GM19240 (cell line): Measurements from ENCODE around the gene PRPF40B.
A peak's percentile ranks its signal among the peaks of the same experiment; 100 is the strongest.

Experiments used
- DNase-seq: peaks from one replicate; pipeline ENCODE4 v3.0.0; 2011; ENCODE audit warnings: low spot score; ENCODE audit not compliant: insufficient read length

The PRPF40B gene

DNA sequence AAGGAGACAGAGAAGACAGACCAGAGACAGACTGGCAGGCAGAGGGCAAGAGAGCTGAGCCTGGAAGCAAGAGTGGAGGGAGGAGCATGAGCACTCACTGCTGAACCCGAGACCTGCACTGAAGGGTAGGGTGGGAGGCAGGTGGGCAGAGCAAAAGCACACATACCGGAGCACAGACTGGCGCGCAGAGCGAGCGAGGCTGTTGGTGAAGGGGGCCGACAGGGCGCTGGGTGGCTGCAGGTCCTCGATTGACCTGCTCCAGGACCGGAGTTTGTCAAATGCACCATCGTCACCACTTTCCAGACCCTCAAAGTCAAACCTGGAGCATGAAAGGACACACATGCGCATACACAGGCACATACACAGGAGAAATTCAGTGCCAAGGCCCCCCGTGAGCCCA, 34.9 kb downstream of the PRPF40B start:
- DNase-seq, result no peak

DNA sequence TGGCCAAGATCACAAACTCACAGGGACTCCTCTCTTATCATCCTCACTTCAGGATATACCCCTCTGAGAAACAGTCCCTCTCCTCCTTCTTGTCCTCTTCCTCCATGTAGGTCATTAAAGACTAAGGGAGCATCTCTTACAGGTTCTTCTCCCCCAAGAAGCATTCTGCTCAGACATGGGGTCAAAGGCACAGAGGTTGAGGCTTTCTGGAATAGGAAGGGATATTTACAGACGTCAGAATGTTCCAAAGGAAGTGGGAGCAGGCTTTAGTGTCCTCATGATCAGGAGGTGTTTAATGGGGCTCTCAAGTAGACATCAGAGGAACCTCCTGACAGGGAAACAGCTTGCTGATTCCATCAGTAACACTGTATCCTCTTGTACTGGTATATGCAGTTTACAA, 36.4 kb downstream of the PRPF40B start:
- DNase-seq, result no peak

DNA sequence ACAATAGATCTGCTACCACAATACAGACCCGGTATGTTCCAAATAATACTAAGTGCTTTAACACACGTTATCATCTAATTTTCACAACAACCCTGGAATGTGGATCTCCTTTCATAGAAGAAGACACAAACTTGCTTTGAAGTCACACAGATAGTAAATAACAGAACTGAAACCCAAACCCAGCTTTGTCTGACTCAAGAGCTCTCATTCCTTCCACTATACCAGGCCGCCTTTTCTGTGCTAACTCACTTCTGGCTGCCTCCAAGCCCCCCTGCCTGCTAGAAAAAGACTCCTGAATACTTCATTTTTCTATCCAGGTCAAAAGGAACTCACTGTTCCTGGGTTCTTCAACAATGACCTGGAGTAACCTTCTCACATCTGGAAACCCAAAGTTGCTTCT, 37.8 kb downstream of the PRPF40B start:
- no peak for DNase-seq

DNA sequence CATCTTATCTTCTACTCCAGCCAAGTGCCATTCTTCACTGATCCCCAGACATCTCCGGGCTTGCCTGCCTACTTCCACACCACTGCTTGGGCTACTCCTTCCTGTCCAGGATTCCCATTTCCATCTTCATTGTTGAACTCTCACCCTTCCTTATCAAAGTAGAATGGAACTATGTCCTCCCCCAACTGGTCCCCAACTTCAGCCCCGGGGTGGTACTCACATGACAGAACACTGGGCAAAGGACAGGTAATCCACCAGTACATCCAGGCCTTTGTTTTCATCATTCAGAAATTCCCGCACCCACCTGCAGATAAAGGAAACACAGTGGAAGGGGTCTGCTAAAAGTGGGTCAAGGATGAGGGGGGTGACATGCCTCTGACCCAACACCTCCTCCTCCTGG, 38.4 kb downstream of the PRPF40B start:
- no peak for DNase-seq

DNA sequence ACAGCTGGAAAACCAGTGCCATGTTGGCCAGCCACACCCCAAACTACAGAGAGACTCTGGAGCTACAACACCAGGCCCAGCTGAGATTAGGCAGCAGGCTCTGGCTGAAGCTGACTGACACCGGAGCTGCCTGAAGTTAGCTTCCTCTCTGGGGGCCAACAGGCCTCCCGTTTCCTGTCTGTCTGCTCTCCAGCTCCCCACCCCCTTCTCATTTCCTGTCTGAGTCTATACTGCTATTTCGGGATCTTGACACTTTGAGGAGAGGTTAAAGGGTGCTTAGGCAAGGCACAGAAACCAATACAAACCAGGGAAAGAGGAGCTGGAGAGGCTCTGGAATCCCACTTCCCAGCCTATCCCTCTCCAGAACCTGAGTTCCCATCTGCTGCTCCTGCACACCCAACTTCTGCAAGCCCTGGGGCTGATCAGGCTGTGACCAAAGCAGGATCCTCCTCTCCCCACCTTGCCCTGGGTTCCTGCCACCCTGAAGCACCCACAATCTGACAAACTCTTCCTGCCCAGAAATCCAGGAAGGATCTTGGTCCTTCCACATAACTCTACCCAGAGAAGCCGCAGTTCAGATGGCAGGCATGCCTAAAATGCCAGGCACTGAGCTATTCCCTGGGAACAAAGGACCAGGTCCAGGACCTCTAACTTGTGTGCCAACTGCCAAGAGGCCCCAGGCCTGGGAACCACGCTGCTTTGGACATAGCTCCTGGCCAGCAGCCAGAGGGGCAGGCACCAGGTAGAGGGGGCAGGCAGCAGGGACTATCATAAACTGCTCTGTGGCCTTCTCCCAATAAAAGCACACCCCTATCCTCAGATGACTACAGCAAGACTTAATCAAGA, 39.9 kb downstream of the PRPF40B start:
- peak; percentile 98 for DNase-seq

DNA sequence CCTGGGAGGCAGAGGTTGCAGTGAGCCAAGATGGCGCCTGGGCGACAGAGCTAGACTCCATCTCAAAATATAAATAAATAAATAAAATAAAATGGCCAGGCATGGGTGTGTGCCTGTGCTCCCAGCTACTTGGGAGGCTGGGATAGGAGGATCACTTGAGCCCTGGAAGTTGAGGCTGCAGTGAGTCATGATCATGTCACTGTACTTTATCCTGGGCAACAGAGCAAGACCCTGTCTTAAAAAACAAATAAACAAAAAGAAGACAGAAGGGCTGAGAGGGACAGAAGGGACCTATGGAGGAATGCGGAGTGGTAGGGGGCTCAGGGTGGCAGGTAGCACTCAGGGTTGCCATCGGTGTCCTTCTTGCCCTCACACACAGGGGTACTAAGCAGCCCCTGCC, 40.8 kb downstream of the PRPF40B start:
- no peak for DNase-seq

DNA sequence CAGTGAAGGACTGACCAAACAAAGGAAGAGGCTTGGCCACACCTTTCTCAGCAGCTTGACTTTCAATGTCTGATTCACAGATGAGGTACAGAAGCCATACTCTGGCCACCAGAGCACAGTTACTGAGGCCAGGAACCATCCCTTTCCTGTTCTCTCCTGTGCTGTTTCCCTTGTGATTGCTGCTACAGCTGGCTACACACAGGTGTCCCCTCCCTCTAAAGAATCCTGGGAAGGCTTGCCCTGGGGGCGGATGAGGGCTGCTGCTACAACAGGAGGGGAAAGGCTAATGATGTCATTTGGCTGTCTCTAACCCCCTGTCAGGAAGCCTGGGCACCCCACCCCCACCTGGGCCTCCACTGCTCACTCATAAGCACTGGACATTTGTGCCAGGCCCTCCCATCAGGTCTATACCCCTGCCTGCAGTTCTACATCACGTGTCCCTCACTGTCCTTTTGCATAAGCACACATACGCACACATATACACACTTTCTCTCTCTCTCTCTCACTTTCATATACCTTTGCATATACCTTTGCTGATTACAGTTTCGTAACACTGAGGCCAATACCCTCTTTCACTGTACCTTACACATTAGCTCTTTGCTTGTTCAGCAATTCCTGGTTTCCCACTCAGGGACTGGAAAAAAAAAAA, 41.4 kb downstream of the PRPF40B start:
- DNase-seq, result peak; percentile 45

DNA sequence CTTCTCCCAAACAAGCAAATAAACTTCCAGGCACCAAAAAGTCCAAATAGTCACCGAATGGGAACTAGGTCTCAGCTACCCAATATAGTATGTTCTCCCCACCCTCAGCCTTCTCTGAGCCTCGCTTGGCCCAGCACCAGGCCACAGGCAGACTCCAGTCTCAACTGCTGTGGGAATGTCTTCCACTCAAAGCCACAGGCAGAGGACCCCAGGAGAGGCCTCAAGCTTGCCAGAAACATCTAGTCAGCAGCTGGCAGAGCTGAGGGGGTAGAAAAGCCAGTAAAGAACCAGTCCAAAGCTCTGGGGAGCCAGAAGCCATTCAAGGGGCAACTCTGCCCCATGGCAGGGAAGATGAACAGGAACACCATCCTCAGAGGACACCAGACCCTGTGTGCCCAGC, 42.0 kb downstream of the PRPF40B start:
- DNase-seq, result no peak

DNA sequence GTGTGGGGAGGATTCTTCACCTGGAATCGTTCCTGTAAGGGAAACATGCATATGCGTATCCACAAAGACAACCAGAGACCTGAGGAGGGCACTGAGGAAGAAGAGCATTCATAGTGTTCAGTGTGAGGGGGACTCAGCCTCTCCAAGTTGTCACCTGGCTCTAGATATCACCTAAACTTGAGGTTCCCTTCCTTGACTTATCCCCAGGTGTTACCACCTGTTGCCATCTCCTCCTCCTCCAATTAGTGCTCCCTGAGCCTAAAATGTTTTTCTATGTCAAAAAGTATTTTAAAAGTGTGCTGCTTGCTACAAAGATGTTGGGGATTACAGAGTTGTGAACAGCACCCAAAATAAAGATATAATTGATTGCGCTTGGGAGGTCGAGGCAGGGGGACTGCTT, 42.8 kb downstream of the PRPF40B start:
- DNase-seq, result no peak

DNA sequence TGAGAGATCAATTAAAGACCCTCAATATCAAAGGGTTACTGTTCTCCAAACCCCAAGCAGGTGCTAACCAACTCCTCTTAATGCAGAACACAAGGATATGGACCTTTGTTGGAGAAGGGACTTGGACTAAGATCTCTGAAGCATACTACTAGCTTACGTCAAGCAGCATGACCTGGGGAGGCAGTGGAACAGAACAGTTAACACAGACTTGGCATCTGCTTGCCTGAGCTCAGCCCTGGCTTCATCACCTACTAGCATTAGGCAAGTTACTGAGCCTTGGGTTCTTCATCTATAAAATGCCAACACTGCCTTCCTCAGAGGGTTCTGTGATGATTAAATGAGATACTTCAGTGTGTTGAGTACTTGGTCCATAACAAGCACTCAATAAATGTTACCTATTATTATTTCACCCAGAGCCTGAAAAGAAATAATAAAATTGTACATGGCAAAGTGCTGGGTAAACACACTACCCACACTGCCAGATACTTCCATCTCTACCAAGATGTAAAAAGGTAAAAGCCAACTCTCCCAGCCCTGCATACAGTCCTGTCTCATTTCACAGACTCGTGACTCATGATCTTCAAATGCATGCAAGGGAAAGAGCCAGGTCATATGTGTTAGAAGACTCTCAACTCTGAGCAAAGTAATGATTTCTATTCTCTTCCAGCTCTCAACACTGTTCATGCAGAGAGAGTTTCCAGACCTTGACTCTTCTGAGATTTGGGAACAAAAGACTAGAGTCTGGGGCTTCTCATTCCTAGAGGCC, 44.1 kb downstream of the PRPF40B start:
- DNase-seq, result no peak

DNA sequence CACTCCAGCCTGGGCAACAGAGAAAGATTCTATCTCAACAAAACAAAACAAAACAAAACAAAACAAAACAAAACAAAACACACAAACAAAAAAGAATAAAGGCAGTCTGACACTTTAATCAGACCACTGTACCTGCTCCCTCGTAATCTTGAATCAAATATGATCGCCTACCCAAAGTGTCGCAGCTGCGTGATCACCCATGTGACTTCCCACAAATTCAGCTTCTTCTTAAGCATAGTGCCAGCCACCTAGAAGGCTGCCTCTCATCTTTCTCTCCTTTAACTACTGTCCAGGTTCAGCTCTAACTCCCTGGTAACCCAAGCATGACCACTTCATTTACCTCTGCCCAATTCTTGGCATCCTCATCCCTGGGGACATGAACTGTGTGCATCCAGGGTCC, 46.4 kb downstream of the PRPF40B start:
- no peak for DNase-seq

DNA sequence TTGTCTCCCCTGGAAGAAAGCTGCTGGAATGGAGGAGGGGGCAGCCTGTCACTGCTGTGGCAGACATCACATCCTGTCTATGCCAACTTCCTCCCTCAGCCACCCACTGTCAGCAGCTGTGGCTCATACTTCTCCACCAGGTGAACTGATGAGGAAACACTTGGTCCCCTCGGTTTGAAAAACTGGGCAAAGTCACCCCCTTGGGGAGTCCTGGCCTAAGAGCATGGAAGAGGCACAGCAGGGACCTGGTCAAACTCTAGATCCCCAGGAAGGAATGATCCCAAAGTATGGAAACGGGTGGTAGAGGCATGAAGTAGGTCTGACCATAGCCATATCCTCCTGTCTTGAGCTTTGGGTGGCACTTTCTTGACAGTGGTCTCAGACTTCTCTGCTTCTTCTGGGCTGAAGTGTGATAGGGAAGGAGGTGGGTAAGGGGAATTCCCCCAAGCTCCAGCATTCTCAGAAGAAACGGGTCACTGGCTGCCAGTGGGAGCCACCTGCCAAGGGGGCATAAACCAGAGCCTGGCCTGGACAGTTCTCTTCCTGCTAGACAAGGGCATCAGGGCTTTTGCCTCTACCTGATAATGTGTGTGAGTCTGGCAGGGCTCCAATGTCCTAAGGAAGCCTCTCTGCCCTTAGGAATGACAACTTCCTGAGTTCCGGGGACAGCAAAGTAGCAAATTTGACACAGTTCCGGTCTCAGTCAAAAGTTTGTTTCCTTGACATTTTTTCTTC, 47.8 kb downstream of the PRPF40B start:
- DNase-seq, result no peak

DNA sequence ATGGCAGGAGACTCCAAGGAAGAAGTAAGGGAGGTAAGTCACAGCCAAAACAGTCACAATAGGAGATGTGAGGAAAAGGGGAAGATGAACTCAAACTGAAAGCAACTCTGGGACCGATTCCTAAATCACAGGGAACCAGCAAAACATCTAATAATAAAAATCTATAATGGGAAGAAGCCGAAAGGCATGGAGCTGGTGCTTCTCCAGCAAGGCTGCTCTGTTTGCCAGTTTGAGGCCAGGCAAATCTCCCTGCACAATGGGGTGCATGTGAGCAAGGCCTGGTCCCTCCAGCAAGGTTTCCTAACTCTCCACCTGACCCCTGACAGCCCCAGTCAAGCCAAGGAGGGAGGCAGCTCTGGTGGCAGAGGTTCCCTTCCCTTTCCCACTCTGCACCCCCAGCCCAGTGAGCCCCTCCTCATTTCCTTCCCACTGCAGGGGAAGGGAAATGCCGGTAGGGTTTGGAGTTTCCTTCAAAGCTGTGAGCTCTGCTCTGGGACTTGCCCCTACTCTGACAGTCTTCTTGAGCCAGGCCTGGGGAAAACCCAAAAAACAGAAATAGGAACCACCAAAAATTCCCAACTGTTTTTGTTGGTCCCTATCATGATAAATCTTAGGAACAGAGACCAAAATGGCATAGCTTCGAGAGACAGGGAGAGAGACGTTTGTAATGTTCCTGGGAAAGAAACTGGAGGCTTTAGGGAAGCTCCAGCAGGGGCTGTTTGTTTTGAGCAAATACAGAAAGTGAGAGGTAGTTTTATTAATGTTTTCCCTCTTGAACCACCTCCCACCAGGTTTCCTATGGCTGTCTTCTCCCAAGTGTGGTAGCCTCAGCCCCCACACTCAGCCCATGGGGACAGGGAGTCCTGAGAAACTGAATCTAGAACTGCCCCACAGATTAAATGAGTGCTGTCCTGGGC, 49.2 kb downstream of the PRPF40B start:
- DNase-seq, result no peak

DNA sequence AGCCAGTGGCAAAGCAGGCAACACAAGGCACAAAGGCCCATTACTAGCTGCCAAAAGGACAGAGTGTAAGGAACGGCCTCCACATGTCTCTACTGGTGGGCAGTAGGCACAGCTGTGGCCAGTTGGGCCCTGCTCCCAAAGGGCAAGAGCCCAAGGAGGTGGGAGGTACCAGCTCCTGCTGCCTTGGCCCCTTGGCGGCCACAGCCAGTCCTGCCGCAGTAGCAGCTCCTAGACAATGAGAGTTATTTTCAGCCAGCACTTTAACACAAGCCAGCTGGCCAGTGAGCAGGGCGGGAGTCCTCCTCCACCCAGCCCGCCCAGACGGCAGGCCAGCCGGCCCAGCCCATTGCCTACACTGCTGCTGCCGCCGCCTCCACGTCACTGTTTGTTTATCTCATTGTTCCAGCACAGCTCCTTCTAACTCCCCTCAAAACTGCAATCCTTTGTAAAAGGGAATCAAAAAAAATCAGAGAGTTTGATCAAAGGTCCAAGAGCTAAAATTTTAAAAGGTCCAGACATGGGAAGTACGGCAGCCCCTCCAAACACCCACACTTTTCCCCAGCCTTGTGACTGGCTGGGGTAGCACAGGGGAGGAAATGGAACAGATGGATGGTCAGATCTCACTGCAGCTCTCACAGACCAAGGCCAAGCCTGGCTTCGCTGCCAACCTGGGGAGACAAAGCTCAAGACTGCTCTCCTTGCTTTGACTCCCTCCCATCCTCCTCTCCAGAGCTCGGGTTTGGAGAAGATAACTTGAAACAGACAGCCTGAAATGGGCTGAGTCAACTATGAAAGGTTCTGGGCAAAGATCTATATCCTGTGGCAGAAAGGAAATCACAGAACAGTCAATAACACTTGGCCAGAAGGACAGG, 50.3 kb downstream of the PRPF40B start:
- no peak for DNase-seq

DNA sequence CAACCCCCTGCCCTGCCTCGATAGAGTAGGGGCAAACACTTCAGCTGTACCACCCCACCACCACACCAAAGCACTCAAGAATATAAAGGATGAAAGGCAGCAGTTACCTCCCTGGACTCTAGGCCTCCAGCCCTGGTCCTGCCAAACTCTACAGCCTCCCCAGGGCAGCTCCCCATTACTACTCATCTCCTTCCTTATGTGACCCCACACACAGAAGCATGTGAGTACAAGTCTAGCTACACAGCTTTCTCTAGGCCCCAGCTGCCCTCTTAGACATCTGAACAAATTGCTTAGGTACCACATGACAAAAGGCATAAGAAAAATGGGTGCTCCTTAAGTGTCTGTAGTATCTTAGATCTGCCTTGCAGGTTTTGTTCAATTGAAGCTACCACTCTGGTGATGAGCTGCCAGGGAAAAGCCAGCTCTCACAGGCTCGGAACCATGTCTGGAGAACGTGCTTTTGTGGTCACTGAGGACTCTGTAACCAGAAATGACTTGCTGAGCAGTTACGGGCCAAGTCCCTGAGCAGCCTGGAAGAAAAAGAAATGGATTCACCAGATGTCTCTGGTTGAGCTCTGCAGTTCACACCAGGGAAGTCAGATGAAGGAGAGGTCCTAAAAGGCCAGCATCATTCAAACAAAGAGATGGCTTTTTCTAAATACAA, 51.1 kb downstream of the PRPF40B start:
- DNase-seq, result no peak

DNA sequence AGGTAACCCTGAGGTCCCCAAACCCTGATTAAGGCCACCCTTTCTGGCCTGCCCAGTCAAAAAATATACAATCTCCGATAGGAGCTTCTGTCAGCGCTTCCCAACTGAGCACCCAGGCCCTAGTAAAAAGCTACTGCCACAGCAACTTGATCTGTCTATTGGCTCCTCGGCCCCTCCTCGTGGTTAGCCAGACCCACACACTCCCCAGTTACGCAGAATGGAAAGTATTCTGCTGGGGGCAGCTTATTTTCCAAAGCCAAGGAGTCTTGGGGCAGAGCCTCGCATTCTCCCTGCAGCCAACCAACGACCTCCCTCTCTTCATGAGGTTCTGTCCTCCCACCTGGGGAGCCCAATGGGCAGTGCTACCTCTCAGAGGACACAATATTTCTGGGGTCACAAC, 51.8 kb downstream of the PRPF40B start:
- DNase-seq, result no peak

DNA sequence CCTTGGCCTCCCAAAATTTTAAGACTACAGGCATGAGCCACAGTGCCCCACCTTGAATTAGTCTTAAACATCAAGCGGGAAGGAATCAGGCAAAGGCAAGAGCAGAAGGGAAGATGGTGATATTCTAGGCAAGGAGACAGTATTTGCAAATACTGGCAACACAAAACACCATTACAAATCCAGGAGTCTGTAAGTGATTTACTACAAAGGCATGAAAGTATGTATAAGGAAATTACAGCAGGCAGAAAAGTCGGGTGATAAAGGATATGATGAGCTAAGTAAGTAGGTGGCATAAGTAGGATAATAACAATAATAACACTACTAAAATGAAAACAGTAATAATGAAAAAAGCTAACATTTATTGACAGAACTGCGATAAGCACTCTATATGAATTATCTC, 55.4 kb downstream of the PRPF40B start:
- DNase-seq, result no peak

DNA sequence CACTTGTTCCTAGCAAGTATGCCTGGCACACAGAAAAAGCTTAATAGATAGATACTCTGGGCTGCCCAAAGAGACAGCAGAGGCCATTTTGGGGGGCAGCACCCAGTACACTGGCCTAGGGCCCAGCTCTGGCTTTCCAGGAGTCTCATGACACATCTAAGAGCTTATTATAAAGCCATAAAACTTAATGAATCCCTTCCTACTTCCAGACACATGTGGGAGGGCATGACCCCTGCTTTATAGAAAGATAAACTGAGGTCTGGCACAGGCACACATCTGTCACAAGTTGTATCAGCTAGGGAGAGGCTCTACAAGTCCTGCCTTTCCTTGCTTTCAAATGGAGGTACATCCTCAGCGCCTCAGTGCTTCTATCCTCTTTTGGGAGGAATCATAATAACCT, 56.7 kb downstream of the PRPF40B start:
- DNase-seq, result no peak
